Liver (tissue), 9 donors: ENCODE measurements around the gene BCAR3. TPM values are rescaled to one million over a fixed set of nuclear protein-coding genes. Genes with fewer than 3 reads are reported as not detected.

Experiments
- DNase-seq: peaks from one replicate; pipeline ENCODE4 v3.0.0-alpha.2; 2017; ENCODE audit warnings: low spot score
- H3K27ac ChIP-seq, 2 donors: one replicate each; pipeline ENCODE4 v1.7.0; 2013; ENCODE audit warnings: inconsistent platforms in 2 of 2, low read length in 2 of 2, control low read depth in 1 of 2, low read depth in 1 of 2, mild to moderate bottlenecking in 1 of 2
- H3K27me3 ChIP-seq, 4 donors: one replicate each; pipeline versions ENCODE4 v1.6.1 to v1.7.0; 2013; ENCODE audit warnings: low read length in 3 of 4, inconsistent platforms in 1 of 4, mild to moderate bottlenecking in 1 of 4, moderate library complexity in 1 of 4; ENCODE audit not compliant: control insufficient read depth in 4 of 4, insufficient read depth in 4 of 4
- H3K36me3 ChIP-seq, 4 donors: one replicate each; pipeline versions ENCODE4 v1.6.1 to v1.7.0; 2013; ENCODE audit warnings: low read length in 3 of 4, mild to moderate bottlenecking in 3 of 4, low read depth in 1 of 4, moderate library complexity in 1 of 4; ENCODE audit not compliant: control insufficient read depth in 4 of 4, insufficient read depth in 3 of 4
- H3K4me1 ChIP-seq, 4 donors: one replicate each; pipeline versions ENCODE4 v1.6.1 to v1.7.0; 2013; ENCODE audit warnings: low read length in 3 of 4, mild to moderate bottlenecking in 3 of 4, moderate library complexity in 1 of 4; ENCODE audit not compliant: control insufficient read depth in 4 of 4, insufficient read depth in 4 of 4
- H3K4me3 ChIP-seq, 3 donors: one replicate each; pipeline versions ENCODE4 v1.6.1 to v1.7.0; 2013; ENCODE audit warnings: low read length in 3 of 3, control low read depth in 1 of 3, low read depth in 1 of 3, mild to moderate bottlenecking in 1 of 3
- H3K9ac ChIP-seq, 2 donors: one replicate each; pipeline ENCODE4 v1.7.0; 2013; ENCODE audit warnings: low read length in 2 of 2, mild to moderate bottlenecking in 2 of 2, moderate library complexity in 2 of 2, control low read depth in 1 of 2, low read depth in 1 of 2
- H3K9me3 ChIP-seq, 4 donors: one replicate each; pipeline versions ENCODE4 v1.6.1 to v1.7.0; 2013; ENCODE audit warnings: low read length in 3 of 4; ENCODE audit not compliant: control insufficient read depth in 4 of 4
- EGR1 ChIP-seq, 2 donors: IDR thresholded peaks; 2 replicates each; pipeline ENCODE4 v1.6.1; 2016 to 2018; ENCODE audit warnings: antibody characterized with exemption in 2 of 2, low read depth in 2 of 2
- FOXA1 ChIP-seq: IDR thresholded peaks from 2 replicates; pipeline ENCODE4 v1.6.1; 2016; ENCODE audit warnings: antibody characterized with exemption
- FOXA2 ChIP-seq: IDR thresholded peaks from 2 replicates; pipeline ENCODE4 v1.6.1; 2016; ENCODE audit warnings: antibody characterized with exemption
- HNF4A ChIP-seq, 2 donors: conservative IDR thresholded peaks; 2 replicates each; pipeline ENCODE4 v1.6.1; 2016; ENCODE audit warnings: antibody characterized with exemption in 2 of 2, mild to moderate bottlenecking in 2 of 2
- HNF4G ChIP-seq: IDR thresholded peaks from 2 replicates; pipeline ENCODE4 v1.6.1; 2016; ENCODE audit warnings: antibody characterized with exemption
- JUND ChIP-seq, 2 donors: IDR thresholded peaks; 2 replicates each; pipeline ENCODE4 v1.6.1; 2016; ENCODE audit warnings: antibody characterized with exemption in 2 of 2
- NR2F2 ChIP-seq: IDR thresholded peaks from 2 replicates; pipeline ENCODE4 v1.6.1; 2016; ENCODE audit warnings: antibody characterized with exemption
- RAD21 ChIP-seq, 2 donors: IDR thresholded peaks; 2 replicates each; pipeline ENCODE4 v1.6.1; 2016; ENCODE audit warnings: antibody characterized with exemption in 2 of 2, mild to moderate bottlenecking in 2 of 2
- SP1 ChIP-seq: IDR thresholded peaks from 2 replicates; pipeline ENCODE4 v1.6.1; 2018; ENCODE audit warnings: antibody characterized with exemption, mild to moderate bottlenecking
- TAF1 ChIP-seq: conservative IDR thresholded peaks from 2 replicates; pipeline ENCODE4 v1.6.1; 2016; ENCODE audit warnings: antibody characterized with exemption, mild to moderate bottlenecking
- YY1 ChIP-seq: IDR thresholded peaks from 2 replicates; pipeline ENCODE4 v1.6.1; 2016; ENCODE audit warnings: antibody characterized with exemption, mild to moderate bottlenecking
- WGBS: extraction: QIAGEN DNeasy Blood & Tissue Kit; methylation state at CpG from one replicate; pipeline ENCODE4 v1.1.7; 2013; 5-methylcytosine and 5-hydroxymethylcytosine counted together
- polyA plus RNA-seq, 2 donors: library from polyadenylated mRNA; stranded (reverse) in 1 of 2; unstranded in 1 of 2; fragments of 200-250 nt in 1 of 2; fragments of >200 nt in 1 of 2; fragmentation: Nextera tagmentation in 1 of 2; extraction: Ambion mirVana in 1 of 2; gene quantifications; one replicate each; pipeline versions ENCODE4 v1.2.1 to v1.2.3, GENCODE V29; 2013 to 2015
- total RNA-seq, 2 donors: library from RNA; depleted of rRNA; stranded (reverse); fragments of >200 nt; gene quantifications; one replicate each; pipeline ENCODE4 v1.2.3, GENCODE V29; 2014
- TF ChIP-seq, protein P1 (sequence below): IDR thresholded peaks from 2 replicates; pipeline ENCODE4 v1.6.1; 2016; ENCODE audit warnings: antibody characterized with exemption
- TF ChIP-seq, protein P2 (sequence below): fragments of 150-350 bp; IDR thresholded peaks from 2 replicates; pipeline ENCODE4 v1.5.1; 2017; ENCODE audit warnings: improper control_type of control experiment, low read depth, low read length; ENCODE audit not compliant: missing input control
- TF ChIP-seq, protein P3 (sequence below): IDR thresholded peaks from 2 replicates; pipeline ENCODE4 v1.6.1; 2016; ENCODE audit warnings: antibody characterized with exemption, mild to moderate bottlenecking
- TF ChIP-seq, protein P4 (sequence below): IDR thresholded peaks from 2 replicates; pipeline ENCODE4 v1.6.1; 2016; ENCODE audit warnings: antibody characterized with exemption
- TF ChIP-seq, protein P5 (sequence below): IDR thresholded peaks from 2 replicates; pipeline ENCODE4 v1.6.1; 2016; ENCODE audit warnings: antibody characterized with exemption
- donor health status: healthy.
- donor health status: healthy.
- donor health status: healthy.
- donor health status: healthy.
- donor health status: healthy.

BCAR3 gene
- total and polyA plus RNA-seq, 4 donors = 2.8 to 10.3 (median 7.7) TPM

DNA sequence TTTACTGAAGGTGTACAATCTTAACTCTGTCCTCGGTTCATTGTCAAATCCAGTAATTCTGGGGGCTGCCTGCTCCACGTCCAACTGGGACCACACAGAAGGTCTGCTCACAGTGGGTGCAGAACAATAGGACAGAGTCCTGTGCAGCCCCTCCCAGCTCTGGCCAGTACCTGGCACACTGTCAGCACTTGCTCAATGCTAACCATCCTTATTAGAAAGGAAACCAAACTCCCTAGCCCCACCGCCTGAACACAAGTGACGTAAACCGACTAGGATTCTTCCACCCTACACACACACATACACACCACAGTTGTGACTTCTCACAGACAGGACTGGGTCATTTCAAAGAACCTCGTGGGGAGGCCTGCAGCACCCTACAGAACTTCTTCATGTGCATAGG is 5.2 kb downstream of the BCAR3 start:
- DNase-seq = no peak
- no peak overlapping the region for H3K9ac ChIP-seq
- TF ChIP-seq, protein P1, sequence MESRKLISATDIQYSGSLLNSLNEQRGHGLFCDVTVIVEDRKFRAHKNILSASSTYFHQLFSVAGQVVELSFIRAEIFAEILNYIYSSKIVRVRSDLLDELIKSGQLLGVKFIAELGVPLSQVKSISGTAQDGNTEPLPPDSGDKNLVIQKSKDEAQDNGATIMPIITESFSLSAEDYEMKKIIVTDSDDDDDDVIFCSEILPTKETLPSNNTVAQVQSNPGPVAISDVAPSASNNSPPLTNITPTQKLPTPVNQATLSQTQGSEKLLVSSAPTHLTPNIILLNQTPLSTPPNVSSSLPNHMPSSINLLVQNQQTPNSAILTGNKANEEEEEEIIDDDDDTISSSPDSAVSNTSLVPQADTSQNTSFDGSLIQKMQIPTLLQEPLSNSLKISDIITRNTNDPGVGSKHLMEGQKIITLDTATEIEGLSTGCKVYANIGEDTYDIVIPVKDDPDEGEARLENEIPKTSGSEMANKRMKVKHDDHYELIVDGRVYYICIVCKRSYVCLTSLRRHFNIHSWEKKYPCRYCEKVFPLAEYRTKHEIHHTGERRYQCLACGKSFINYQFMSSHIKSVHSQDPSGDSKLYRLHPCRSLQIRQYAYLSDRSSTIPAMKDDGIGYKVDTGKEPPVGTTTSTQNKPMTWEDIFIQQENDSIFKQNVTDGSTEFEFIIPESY = no peak
- TF ChIP-seq, protein P2, sequence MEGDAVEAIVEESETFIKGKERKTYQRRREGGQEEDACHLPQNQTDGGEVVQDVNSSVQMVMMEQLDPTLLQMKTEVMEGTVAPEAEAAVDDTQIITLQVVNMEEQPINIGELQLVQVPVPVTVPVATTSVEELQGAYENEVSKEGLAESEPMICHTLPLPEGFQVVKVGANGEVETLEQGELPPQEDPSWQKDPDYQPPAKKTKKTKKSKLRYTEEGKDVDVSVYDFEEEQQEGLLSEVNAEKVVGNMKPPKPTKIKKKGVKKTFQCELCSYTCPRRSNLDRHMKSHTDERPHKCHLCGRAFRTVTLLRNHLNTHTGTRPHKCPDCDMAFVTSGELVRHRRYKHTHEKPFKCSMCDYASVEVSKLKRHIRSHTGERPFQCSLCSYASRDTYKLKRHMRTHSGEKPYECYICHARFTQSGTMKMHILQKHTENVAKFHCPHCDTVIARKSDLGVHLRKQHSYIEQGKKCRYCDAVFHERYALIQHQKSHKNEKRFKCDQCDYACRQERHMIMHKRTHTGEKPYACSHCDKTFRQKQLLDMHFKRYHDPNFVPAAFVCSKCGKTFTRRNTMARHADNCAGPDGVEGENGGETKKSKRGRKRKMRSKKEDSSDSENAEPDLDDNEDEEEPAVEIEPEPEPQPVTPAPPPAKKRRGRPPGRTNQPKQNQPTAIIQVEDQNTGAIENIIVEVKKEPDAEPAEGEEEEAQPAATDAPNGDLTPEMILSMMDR = no peak
- no peak for TF ChIP-seq TAF1
- no peak for TF ChIP-seq SP1
- TF ChIP-seq HNF4A (conservative IDR thresholded peaks at IDR 0.05) = no peak
- TF ChIP-seq, protein P3, sequence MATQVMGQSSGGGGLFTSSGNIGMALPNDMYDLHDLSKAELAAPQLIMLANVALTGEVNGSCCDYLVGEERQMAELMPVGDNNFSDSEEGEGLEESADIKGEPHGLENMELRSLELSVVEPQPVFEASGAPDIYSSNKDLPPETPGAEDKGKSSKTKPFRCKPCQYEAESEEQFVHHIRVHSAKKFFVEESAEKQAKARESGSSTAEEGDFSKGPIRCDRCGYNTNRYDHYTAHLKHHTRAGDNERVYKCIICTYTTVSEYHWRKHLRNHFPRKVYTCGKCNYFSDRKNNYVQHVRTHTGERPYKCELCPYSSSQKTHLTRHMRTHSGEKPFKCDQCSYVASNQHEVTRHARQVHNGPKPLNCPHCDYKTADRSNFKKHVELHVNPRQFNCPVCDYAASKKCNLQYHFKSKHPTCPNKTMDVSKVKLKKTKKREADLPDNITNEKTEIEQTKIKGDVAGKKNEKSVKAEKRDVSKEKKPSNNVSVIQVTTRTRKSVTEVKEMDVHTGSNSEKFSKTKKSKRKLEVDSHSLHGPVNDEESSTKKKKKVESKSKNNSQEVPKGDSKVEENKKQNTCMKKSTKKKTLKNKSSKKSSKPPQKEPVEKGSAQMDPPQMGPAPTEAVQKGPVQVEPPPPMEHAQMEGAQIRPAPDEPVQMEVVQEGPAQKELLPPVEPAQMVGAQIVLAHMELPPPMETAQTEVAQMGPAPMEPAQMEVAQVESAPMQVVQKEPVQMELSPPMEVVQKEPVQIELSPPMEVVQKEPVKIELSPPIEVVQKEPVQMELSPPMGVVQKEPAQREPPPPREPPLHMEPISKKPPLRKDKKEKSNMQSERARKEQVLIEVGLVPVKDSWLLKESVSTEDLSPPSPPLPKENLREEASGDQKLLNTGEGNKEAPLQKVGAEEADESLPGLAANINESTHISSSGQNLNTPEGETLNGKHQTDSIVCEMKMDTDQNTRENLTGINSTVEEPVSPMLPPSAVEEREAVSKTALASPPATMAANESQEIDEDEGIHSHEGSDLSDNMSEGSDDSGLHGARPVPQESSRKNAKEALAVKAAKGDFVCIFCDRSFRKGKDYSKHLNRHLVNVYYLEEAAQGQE = no peak
- no peak for TF ChIP-seq NR2F2
- TF ChIP-seq RAD21 (IDR thresholded peaks at IDR 0.05) = no peak
- TF ChIP-seq, protein P4, sequence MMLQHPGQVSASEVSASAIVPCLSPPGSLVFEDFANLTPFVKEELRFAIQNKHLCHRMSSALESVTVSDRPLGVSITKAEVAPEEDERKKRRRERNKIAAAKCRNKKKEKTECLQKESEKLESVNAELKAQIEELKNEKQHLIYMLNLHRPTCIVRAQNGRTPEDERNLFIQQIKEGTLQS = no peak
- no peak for TF ChIP-seq FOXA2
- TF ChIP-seq, protein P5, sequence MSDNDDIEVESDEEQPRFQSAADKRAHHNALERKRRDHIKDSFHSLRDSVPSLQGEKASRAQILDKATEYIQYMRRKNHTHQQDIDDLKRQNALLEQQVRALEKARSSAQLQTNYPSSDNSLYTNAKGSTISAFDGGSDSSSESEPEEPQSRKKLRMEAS = no peak
- no peak for TF ChIP-seq JUND (IDR thresholded peaks at IDR 0.05)
- no peak for TF ChIP-seq YY1
- TF ChIP-seq HNF4G = no peak
- H3K27me3 ChIP-seq = no peaks in the 10 kb centered on the region
- 88% methylated on average over 6 of the region's 6 CpGs for whole genome bisulfite sequencing
- no peaks in the 10 kb centered on the region for H3K9me3 ChIP-seq
- H3K36me3 ChIP-seq = no peaks in the 10 kb centered on the region
- H3K27ac ChIP-seq = no peak overlapping the region
- H3K4me1 ChIP-seq = peaks cover 0 to 19% (median 5%) of the 10 kb centered on the region in 4 donors
- no peak overlapping the region for H3K4me3 ChIP-seq

DNA sequence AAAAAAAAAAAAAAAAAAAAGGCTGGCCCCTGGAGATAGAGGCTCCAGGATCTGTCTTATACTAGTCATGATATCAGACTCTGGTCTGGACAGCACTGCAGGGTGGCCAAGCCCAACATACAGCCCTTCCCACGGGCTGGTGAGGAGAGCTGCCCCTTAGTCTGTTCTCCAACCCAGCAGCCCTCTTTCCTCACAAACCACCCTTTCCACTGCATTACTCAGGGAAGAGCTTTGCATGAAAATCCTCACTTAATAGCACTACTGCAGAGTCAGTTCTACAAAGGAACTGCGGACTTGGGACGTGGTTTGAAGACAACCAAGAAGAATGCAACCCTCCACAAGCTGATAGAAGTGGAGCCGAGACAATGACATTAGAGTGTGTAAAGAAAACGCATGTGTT is 5.7 kb downstream of the BCAR3 start:
- DNase-seq = no peak
- no peak overlapping the region for H3K9ac ChIP-seq
- H3K36me3 ChIP-seq = no peaks in the 10 kb centered on the region
- H3K9me3 ChIP-seq = no peaks in the 10 kb centered on the region
- H3K27me3 ChIP-seq = no peaks in the 10 kb centered on the region
- H3K4me1 ChIP-seq = peaks cover 0 to 15% (median 4%) of the 10 kb centered on the region in 4 donors
- H3K4me3 ChIP-seq = no peak overlapping the region
- no peak overlapping the region for H3K27ac ChIP-seq
- 91% methylated on average over 5 of the region's 5 CpGs for whole genome bisulfite sequencing
- TF ChIP-seq, protein P3 = no peak
- TF ChIP-seq JUND (IDR thresholded peaks at IDR 0.05) (no peak), FOXA2 (no peak), EGR1 (IDR thresholded peaks at IDR 0.05; ENCODE audit: low read depth in 2 of 2) (no peak), FOXA1 (no peak), HNF4G (no peak), NR2F2 (no peak), TAF1 (no peak), YY1 (no peak)
- TF ChIP-seq, protein P5 = no peak
- TF ChIP-seq, protein P1 = no peak
